GM19193 (cell line): ENCODE data around the gene EBI3.

Experiments
- POLR2A ChIP-seq: IDR thresholded peaks from 4 replicates; pipeline ENCODE4 v1.6.1; 2011; ENCODE audit not compliant: insufficient read depth, insufficient read length; ENCODE audit errors: extremely low read depth

EBI3 gene

DNA sequence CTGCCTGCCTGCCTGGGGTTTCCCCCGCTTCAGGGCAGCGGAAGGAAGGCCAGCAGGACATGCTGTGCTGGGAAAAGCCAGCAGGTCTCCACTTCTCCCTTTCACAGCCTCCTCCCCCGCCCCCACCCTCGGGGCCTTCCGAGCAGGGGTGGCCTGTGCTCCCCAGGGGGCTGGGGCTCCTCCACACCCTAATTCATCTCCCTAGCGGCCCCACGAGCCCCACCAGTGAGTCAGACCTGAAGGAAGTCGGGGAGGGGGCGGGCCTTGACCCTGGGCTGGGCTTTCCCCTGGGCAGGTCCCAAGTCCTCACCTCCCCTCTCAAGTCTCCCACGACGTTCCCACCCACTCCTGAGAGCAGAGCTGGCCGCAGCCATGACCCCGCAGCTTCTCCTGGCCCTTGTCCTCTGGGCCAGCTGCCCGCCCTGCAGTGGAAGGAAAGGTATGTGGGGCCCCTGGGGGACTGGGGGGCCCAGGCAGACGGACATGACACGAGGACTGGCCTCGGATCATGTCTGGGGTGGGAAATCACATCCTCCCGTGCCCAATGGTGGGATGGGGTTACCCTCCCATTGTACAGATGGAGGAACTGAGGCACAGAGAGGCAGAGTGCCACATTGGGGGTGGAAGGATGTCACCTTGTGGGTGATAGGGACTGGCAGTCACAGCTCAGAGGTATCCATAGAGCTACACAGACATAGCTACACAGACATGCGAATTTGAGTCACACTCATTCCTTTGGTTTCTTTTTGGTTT, at the start of gene EBI3:
TSS of gene EBI3 (plus strand) at position 345 of the 753 bp plus-strand sequence. CDS start at position 373, 28 bp downstream.
- peak; percentile 75 for TF ChIP-seq POLR2A

DNA sequence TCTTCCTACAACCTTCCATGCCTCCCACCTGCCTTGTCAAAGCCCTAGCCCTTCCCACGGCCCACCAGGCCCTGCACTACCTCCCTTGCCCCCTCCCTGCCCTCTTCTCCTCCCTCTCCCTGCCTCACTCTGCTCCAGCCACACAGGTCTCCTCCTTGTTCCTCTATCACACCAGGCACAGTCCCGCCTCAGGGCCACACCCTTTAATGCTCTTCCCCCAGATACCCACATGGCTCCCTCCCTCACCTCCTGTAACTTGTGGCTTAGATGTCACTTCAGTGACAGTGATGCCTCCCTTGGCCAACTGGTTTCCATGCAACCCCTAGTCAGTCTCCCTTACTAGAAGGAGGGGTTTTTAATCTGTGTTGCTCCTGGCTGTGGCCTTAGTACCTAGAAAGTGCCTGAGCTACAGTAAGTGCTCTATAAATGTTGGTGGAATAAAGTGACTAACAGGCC, 48.2 kb upstream of the EBI3 start:
- TF ChIP-seq POLR2A, result no peak

DNA sequence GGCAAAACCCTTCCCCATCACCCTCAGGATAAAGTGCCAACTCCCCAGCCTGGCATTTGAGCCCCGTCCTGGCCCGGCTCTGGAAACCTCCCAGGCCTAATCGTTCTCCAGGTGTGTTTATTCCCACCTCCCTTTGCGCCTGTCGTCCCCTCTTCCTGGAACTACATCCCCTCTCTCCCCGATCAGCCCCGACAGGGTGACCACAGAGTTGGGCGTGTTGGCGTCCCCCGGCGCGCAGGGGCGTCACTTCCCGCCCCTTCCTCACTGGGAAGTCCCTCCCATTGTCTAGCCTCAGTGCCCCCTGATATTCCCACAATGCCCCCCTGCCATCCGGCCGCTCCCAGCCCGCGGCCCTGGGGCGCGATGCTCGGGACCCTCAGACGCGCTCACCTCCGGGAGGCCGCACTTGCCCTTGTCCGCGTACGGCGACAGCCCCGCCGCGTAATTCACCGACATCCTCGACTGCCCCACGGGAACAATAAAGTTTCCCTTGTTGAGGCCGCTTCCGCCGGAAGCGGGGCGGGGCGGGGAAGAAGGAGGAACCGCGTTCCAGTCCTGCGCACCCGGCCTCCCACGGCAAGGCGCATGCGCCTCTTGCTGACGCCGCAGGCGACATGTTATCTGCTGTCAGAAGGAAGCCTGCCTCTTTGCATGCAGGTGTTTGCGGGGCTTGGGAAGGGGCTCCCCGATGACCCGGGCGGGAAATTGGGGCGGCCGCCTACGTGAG, 47.1 kb upstream of the EBI3 start, which contains the start of the genes ANKRD24 and SIRT6:
TSS of gene ANKRD24 (plus strand) at position 606 of the 727 bp plus-strand sequence. CDS start 3,737 bp downstream, outside the sequence.
TSS of gene SIRT6 (minus strand) at position 480 of the 727 bp plus-strand sequence. CDS start at position 456, 24 bp downstream.
- peak; percentile 93 for TF ChIP-seq POLR2A

DNA sequence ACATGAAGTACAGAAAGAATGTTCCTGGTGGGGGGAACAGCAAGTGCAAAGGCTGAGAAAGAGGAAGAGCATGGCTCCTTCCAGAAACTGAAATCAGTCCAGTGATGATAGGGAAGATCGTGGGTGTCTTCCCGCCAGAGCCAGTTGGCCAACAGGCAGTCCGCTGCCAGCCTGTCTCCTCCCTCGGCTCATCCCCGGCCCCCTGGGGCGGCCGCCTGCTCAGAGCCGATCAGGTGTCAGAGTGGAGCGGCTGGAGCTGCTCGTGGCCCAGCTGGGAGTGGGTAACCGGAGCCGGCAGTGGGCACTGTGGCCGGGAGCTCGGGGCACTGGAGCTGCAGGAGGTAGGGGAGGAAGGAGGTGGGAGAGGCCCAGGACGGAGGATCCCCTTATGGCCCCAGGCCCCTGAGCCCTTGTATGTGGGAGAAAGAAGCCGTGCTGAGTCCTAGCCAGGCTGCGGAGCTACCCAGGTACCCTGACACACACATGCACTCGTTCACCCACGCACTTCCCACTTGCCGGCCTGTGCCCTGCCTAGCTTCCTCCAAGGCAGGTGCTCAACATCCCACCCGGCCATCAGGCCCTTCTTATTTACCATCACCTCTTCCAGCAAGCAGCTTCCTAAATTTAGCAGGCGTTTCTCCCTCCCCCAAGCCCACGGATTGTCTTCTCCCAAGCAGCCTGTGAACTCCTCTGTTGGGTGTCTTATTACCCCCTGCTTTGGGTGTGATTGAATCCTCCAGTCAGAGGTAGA, 45.2 kb upstream of the EBI3 start:
- TF ChIP-seq POLR2A, result no peak

DNA sequence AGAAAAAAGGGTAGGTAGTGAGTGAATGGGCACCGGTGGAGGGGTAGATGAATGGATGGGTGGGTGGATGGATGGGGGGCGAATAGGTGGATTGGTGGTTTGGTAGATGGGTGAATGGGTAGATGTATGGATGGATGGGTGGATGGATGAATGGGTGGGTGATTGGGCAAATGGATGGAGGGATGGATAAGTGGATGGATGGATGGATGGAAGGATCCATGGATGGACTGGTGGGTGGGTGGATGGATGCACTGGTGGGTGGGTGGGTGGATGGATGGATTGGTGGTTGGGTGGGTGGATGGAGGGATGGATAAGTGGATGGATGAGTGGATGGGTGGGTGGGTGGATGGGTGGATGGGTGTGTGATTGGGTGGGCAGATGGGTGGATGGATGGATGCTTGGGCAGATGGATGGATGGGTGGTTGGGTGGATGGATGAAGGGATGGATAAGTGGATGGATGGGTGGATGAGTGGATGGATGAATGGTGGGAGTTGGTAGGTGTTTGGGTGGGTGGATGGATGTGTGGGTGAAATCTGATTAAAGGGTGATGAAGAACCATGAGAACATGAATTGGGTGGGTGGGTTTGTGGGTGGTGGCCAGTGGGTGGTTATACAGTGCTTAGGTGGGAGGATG, 44.5 kb upstream of the EBI3 start:
- no peak for TF ChIP-seq POLR2A

DNA sequence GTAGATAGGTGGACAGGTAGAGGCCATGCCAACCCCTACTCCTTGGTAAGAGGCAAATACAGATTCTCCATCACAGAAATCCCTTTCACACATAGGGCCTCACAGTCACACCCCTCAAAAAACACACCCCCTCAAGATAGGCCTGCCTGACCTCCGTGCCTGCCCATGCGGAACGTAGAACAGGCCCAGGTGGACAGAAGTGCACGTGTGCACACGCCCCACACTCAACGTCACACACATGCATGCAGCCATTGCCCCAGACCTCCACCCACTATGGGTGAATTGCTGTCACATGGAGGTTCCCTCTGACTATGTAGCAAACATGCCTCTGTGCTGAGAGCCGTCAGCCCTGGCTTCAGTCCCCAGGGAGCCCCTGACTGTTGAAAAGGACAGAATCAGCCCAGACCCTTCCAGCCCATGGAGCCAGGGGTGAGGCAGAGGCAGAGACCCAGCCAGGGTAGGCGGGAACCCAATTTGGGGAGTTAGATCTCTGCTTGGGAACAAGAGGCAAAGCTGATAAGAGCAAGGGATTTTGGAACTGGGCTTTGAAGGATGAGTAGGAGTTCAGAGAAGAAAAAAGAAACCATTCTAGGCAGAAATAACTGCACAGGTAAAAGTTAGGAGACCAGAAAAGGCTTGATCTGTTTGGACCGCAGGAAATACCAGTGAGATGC, 43.8 kb upstream of the EBI3 start:
- no peak for TF ChIP-seq POLR2A

DNA sequence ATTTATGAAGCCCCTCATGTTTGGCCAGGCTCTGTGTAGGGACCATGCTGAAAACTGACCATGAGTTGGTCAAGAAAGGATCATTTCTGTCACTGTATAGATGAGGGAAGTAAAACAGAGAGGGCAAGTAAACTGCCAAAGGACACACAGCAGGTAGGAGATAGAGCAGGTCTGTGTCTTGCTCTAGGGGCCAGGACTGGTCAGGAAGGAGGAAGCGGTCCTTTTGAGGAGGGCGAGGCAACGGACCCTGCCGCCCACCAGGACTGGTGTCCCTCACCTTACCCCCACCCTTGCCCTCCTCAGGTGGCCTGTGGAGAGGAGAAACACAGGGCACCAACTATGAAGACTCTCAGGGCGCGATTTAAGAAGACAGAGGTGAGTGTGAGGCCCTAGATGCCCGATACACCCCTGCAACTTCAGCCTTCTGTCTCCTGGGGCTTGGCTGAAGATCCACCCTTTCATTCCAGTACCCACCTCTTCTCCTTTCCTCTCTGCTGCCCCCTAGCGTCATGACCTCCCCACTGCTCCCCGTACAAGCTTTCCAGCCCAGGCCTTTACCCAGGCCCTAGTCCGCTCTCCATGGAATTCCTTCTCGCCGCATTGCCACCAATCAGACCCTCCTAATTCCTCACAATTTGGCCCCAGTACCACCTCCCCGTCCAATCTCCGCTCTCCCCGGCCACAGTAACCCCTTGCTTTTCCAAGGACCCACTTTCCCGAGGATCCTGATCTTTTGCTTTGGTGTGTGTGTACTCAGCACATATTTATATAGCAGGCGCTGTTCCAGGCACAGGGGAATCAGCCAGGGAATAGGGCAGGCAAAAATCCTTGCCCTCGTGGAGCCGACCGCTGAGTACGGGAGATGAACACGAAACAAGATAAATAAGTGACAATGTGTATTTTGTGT, 43.0 kb upstream of the EBI3 start:
- TF ChIP-seq POLR2A, result no peak

DNA sequence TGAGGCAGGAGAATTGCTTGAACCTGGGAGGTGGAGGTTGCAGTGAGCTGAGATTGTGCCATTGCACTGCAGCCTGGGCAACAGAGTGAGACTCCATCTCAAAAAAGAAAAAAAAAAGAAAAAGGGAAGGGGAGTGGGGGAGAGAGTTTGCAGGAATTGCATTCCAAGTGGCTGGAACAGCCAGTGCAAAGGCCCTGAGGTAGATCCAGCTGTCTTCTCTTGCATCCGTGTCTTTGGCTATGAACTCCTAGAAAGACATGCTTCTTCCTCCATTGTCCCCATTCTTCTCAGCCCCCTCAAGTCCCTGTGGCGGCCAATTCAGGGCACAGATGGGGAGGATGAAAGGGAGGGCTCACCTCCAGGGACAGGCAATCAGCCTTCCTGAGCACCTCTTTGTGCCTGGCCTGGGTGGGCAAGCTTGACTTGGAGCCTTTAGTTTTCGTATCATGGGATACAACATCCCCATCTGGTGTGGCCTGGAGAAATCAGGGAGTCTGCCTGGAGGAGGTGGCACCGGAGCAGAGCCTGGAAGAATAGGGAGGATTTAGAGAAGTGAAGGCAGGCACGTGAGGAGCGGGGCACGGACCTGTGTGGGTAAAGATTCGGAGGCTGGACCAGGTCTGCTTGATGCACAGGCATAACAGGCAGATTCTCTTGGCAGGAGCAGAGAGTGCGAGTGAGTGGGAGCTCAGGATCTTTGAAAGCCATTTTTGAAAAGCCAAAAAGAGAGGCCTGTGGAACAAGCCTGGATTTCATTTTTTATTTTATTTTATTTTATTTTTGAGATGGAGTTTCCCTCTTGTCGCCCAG, 41.8 kb upstream of the EBI3 start:
- TF ChIP-seq POLR2A, result no peak

DNA sequence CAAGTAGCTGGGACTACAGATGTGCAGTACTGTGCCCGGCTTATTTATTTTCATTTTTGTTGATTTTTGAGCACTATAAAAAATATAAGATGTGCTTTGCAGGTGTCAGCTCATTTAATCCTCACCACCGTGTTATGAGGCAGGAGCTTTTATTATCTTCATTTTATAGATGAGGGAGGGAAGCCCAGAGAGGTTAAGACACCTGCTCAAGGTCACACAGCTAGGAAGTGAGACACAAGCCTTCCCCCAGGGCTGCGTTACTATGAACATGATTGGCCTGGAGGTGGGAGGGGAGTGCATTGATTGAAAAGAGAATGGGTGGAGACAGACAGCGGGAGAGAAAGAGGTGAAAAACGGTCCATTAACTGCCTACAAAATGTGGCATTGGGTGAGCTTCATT, 39.7 kb upstream of the EBI3 start:
- TF ChIP-seq POLR2A, result no peak

DNA sequence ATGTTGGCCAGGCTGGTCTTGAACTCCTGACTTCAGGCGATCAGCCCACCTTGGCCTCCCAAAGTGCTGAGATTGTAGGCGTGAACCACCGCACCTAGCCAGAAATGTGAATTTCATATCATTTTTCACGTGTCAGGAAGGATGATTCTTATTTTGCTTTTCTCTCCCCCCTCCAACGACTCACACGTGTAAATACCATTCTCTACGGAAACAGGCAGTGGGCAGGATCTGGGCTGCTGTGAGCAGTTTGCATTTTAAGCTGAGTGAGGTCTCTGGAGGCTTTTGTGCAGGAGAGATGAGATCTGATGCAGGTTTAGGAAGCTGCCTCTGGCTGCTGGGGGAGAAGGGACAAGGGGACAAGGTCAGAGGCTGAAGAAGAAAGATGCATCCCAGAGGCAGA, 35.0 kb upstream of the EBI3 start:
- TF ChIP-seq POLR2A, result no peak

DNA sequence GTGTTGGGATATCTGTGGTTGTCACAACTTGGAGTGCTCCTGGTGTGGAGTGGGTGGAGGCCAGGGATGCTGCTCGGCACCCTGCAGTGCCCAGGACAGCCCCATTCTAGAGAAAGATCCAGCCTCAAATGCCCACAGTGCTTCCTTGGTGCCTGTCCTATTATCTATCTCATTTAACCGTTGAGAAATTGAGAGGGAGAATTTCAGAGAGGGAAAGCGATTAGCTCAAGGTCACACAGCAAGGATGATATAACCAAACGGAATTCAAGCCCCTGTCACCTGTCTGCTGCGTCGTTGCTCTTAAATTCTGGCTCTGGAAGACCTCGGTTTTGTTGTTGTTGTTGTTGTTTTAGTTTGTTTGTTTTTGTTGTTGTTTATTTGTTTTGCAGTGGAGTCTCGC, 33.3 kb upstream of the EBI3 start:
- TF ChIP-seq POLR2A, result no peak

DNA sequence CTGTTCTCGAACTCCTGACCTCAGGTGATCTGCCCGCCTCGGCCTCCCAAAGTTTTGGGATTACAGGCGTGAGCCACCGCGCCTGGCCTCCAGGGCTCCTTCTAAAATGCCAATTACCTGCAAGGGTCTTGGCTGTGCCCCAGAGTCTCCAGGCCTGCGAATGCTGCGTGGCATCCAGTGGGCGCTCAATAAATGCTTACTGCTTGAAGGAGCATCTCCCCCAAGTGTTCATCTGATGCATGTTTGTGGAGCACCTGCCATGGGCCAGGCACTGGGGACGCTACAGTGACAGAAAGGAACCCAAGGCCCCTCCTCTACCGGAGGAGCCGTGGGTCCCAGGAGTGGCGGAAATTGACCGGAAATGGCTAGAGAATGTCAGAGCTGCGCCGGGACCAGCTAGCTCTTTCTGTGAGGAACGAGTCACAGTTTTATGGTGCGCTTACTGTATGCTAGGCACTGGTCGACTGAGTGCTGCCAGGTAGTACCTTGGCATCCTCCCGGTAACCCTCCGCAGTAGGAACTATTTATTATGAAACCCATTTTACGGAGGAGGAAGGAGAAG, 32.7 kb upstream of the EBI3 start:
- TF ChIP-seq POLR2A, result no peak

DNA sequence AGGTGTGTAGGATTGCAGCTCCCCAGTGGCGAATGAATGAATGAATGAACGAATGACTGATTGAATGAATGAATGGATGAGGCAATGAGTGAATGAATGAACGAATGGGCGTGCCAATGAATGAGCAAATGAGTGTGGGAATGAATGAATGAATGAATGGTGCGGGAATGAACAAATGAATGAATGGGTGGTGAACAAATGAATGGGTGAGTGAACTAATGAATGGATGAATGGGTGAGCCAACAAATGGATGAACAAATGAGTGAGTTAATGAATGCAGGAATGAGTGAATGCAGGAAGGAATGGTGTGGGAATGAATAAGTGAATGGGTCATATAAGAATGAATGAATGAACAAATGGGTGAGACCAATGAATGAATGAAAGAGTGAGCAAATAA, 32.1 kb upstream of the EBI3 start:
- TF ChIP-seq POLR2A, result no peak
